Transverse colon (tissue), 4 donors: ENCODE measurements around the gene CCDC33. TPM values are rescaled to one million over a fixed set of nuclear protein-coding genes. Genes with fewer than 3 reads are reported as not detected.
A peak's percentile ranks its signal among the peaks of the same experiment; 100 is the strongest.

Experiments used
- DNase-seq: peaks from one replicate; pipeline ENCODE4 v3.0.0-alpha.2; 2019
- H3K27ac ChIP-seq, 4 donors: fragments of 200-600 bp; sonication (generic); 2 replicates each; pipeline ENCODE4 v1.5.1; 2016 to 2018; ENCODE audit warnings: inconsistent platforms in 4 of 4
- H3K27me3 ChIP-seq: fragments of 200-600 bp; sonication (generic); 2 replicates; pipeline ENCODE4 v1.5.1; 2017; ENCODE audit warnings: inconsistent platforms
- H3K36me3 ChIP-seq, 4 donors: fragments of 200-600 bp; sonication (generic); 2 replicates each; pipeline ENCODE4 v1.5.1; 2017 to 2019; ENCODE audit warnings: inconsistent platforms in 4 of 4
- H3K4me1 ChIP-seq, 4 donors: fragments of 200-600 bp; sonication (generic); 2 replicates each; pipeline ENCODE4 v1.5.1; 2017 to 2020; ENCODE audit warnings: inconsistent platforms in 4 of 4
- H3K4me3 ChIP-seq, 4 donors: fragments of 200-600 bp; sonication (generic); 1 replicate in 1 of 4; 2 replicates in 3 of 4; pipeline versions ENCODE4 v1.5.1 to v1.6.1; 2017 to 2019; ENCODE audit warnings: inconsistent platforms in 4 of 4
- H3K9me3 ChIP-seq, 2 donors: fragments of 200-600 bp; sonication (generic); 2 replicates each; pipeline ENCODE4 v1.5.1; 2017 to 2019; ENCODE audit warnings: inconsistent platforms in 2 of 2
- EP300 ChIP-seq: sonication (generic); formaldehyde crosslinking; IDR thresholded peaks from one replicate; pipeline ENCODE4 v1.6.1; 2017; ENCODE audit warnings: antibody characterized with exemption, low read depth
- POLR2A ChIP-seq: fragments of 450-650 bp; IDR thresholded peaks from one replicate; pipeline ENCODE4 v1.6.1; 2016; ENCODE audit warnings: antibody characterized with exemption, mild to moderate bottlenecking, moderate library complexity
- POLR2AphosphoS5 ChIP-seq, 3 donors: sonication (generic); formaldehyde crosslinking; IDR thresholded peaks; one replicate each; pipeline ENCODE4 v1.6.1; 2016; ENCODE audit warnings: antibody characterized with exemption in 3 of 3
- whole genome bisulfite sequencing, 2 donors: methylation state at CpG; one replicate each; pipeline ENCODE4 v1.1.5; 2018; ENCODE audit warnings: low coverage in 1 of 2; 5-methylcytosine and 5-hydroxymethylcytosine counted together
- in situ Hi-C, 4 donors: fragments of 200-750 bp; cut with MboI; loops; one replicate each; pipeline versions ENCODE4 v1.15.0 to v1.15.1; 2017; ENCODE audit warnings: low sequenced_read_pairs in 3 of 4, low pct_ligation_motif_present in 1 of 4, low pct_unique_long_range_greater_than_20kb in 1 of 4
- intact Hi-C: fragments of 100-400 bp; cut with DNase I; formaldehyde crosslinking; loops from one replicate; pipeline ENCODE4 v1.15.1; 2023; ENCODE audit warnings: low total_unique reads
- total RNA-seq, 4 donors: library from RNA; depleted of rRNA; stranded (reverse); fragments of >200 nt; gene quantifications; one replicate each; pipeline ENCODE4 v1.1.0, GENCODE V29; 2016
- TF ChIP-seq, protein P1 (sequence below), 5 experiments: fragments of 200-600 bp in 3 of 5; fragments of 450-650 bp in 2 of 5; sonication (generic) in 3 of 5; IDR thresholded peaks; 1 replicate in 2 of 5; 2 replicates in 3 of 5; pipeline ENCODE4 v1.5.1; 2016 to 2017; ENCODE audit warnings: antibody characterized with exemption in 5 of 5, inconsistent platforms in 3 of 5, mild to moderate bottlenecking in 2 of 5, moderate library complexity in 1 of 5

The CCDC33 gene
- total RNA-seq, 4 donors from 2014 or later: 0.16 TPM; not detected in 3

DNA sequence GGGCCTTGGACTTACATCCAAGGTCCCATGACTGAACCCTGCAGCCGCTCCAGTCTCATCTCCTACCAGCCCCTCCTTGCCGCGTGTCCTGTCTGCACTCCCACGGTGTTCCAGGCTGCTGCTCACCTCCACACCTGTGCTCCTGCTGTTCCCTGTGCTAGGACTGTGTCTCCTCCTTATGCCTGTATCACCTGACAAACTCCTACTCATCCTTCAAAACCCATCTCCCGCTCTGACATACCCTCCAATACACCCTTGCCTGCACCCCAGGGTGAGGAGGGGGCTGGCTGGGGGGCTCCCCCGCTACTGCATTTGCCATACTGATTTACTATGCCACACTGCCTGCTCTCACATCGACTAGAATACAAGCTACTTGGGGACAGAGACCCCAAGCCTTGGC, 77.8 kb downstream of the CCDC33 start:
- Histone ChIP-seq H3K4me3 (no peak overlapping the region), H3K36me3 (no peaks in the 10 kb centered on the region), H3K9me3 (no peaks in the 10 kb centered on the region), H3K27ac (no peak overlapping the region), H3K4me1 (peaks cover 0 to 12% (median 3%) of the 10 kb centered on the region in 4 donors), H3K27me3 (peaks cover 10% of the 10 kb centered on the region)
- intact Hi-C loops: no loop called here
- no peak for DNase-seq
- in situ Hi-C loops: loop anchor here in 2 of 4 donors (25.0 kb wide), 3 partner anchors 177 to 377 kb away; partner anchors contain the start of genes ISLR2 (in 1 of the 2) and LOXL1 (in 1 of the 2)
- no peak for TF ChIP-seq POLR2A
- no peak for TF ChIP-seq POLR2AphosphoS5 (IDR thresholded peaks at IDR 0.05)
- TF ChIP-seq EP300: no peak
- TF ChIP-seq, protein P1, sequence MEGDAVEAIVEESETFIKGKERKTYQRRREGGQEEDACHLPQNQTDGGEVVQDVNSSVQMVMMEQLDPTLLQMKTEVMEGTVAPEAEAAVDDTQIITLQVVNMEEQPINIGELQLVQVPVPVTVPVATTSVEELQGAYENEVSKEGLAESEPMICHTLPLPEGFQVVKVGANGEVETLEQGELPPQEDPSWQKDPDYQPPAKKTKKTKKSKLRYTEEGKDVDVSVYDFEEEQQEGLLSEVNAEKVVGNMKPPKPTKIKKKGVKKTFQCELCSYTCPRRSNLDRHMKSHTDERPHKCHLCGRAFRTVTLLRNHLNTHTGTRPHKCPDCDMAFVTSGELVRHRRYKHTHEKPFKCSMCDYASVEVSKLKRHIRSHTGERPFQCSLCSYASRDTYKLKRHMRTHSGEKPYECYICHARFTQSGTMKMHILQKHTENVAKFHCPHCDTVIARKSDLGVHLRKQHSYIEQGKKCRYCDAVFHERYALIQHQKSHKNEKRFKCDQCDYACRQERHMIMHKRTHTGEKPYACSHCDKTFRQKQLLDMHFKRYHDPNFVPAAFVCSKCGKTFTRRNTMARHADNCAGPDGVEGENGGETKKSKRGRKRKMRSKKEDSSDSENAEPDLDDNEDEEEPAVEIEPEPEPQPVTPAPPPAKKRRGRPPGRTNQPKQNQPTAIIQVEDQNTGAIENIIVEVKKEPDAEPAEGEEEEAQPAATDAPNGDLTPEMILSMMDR (IDR thresholded peaks at IDR 0.05): no peak
- WGBS, 2 donors: 60 to 80% methylated on average over 1 to 7 of the region's 7 CpGs

DNA sequence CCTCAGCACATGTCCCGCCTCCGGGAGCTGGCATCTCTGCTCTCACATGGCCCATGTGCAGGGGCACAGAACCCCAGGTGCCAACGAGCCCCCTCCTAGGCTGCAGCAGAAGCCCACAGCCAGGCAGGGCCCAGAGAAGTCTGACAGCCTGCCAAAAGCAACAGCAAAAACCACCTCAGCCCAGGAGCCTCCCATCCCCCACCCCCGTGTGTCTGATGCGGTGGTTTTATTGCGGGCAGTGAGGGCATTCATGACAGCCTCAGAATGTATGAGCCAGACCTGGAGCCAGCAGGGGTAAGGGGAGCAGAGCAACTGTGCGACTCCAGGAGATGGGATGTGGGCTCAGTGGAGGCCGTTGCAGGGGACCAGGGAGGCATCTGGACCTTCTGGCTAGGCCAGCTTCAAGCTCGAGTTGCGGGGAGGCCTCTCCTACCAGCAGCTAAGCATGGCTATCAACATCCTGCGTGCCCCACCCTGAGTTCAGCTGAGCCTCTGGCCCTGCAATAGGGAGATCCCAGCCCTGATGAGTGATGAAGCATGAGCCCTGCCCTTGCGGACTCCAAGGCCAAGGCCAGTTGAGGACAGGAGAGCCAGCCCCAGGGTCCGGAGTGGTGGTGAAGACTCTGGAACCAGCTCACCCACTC, 78.8 kb downstream of the CCDC33 start:
- TF ChIP-seq, protein P1 (IDR thresholded peaks at IDR 0.05): no peak
- TF ChIP-seq POLR2A: no peak
- TF ChIP-seq EP300: no peak
- TF ChIP-seq POLR2AphosphoS5 (IDR thresholded peaks at IDR 0.05): no peak
- intact Hi-C loops: no loop called here
- Histone ChIP-seq H3K9me3 (no peaks in the 10 kb centered on the region), H3K27ac (no peak overlapping the region), H3K4me3 (no peak overlapping the region), H3K27me3 (peaks cover 8% of the 10 kb centered on the region), H3K36me3 (no peaks in the 10 kb centered on the region), H3K4me1 (peaks cover 0 to 22% (median 3%) of the 10 kb centered on the region in 4 donors)
- in situ Hi-C loops: loop anchor here in 2 of 4 donors (25.0 kb wide), 3 partner anchors 178 to 378 kb away; partner anchors contain the start of genes ISLR2 (in 1 of the 2) and LOXL1 (in 1 of the 2)
- 60 to 64% methylated on average over 1 to 9 of the region's 13 CpGs for WGBS, 2 donors
- DNase-seq: no peak

DNA sequence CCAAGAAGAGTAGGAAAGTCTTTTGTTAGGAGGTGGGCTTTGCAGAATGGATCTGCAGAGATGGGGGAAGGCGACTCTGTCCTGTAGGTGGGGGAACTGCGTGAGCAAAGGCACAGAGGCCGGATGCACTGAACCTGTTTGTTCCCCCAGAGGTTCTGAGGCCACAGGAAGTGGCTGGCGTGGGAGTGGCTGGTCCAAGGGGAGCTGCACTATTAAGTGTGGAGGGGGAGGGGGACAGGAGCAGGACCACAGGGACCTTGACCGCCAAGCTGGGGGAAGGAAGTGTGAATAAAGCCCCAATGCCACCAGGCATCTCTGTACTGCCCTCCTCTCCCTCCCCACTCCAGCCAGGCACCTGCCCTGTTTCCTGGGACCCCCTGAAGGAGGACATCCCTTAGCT, 79.5 kb downstream of the CCDC33 start:
- Histone ChIP-seq H3K9me3 (no peaks in the 10 kb centered on the region), H3K27ac (no peak overlapping the region), H3K36me3 (no peaks in the 10 kb centered on the region), H3K27me3 (peaks cover 8% of the 10 kb centered on the region), H3K4me3 (no peak overlapping the region), H3K4me1 (peaks cover 0 to 23% (median 3%) of the 10 kb centered on the region in 4 donors)
- 60% methylated on average over 5 of the region's 5 CpGs; no CpG with 5 or more reads in 1 of the 2 donors for WGBS, 2 donors
- TF ChIP-seq EP300 (no peak), POLR2AphosphoS5 (IDR thresholded peaks at IDR 0.05) (no peak), POLR2A (no peak)
- TF ChIP-seq, protein P1 (IDR thresholded peaks at IDR 0.05): no peak
- intact Hi-C loops: no loop called here
- in situ Hi-C loops: loop anchor here in 2 of 4 donors (25.0 kb wide), 3 partner anchors 178 to 378 kb away; partner anchors contain the start of genes ISLR2 (in 1 of the 2) and LOXL1 (in 1 of the 2)
- DNase-seq: peak; percentile 19

DNA sequence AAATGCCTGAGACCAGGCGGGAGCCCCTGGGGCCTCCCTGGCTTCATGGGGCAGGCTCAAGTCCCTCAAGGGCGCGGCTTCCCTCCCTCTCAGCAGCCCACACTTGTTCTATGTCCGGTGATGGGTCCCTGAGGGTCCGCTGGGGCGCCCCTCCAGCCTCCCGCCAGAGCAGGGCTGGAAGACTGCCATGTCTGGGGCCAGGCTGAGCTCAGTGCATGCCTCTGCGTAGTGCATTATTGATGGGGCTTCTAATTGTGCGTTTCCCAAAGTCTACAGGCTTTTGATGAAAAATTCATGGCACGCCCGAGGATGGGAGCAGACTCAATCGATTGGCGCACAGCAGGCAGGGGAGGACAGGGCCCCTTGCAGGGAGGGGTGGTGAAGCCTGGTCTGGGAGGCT, 80.0 kb downstream of the CCDC33 start:
- Histone ChIP-seq H3K4me1 (peaks cover 0 to 23% (median 3%) of the 10 kb centered on the region in 4 donors), H3K27ac (no peak overlapping the region), H3K4me3 (no peak overlapping the region), H3K27me3 (peaks cover 8% of the 10 kb centered on the region), H3K36me3 (no peaks in the 10 kb centered on the region), H3K9me3 (no peaks in the 10 kb centered on the region)
- in situ Hi-C loops: loop anchor here in 2 of 4 donors (25.0 kb wide), 3 partner anchors 179 to 379 kb away; partner anchors contain the start of genes ISLR2 (in 1 of the 2) and LOXL1 (in 1 of the 2)
- intact Hi-C loops: no loop called here
- WGBS, 2 donors: 71% methylated on average over 13 of the region's 13 CpGs; no CpG with 5 or more reads in 1 of the 2 donors
- DNase-seq: no peak
- TF ChIP-seq EP300: no peak
- no peak for TF ChIP-seq POLR2AphosphoS5 (IDR thresholded peaks at IDR 0.05)
- no peak for TF ChIP-seq POLR2A
- TF ChIP-seq, protein P1 (IDR thresholded peaks at IDR 0.05): no peak
